Measurements from ENCODE around the gene TMEM163.

DNA sequence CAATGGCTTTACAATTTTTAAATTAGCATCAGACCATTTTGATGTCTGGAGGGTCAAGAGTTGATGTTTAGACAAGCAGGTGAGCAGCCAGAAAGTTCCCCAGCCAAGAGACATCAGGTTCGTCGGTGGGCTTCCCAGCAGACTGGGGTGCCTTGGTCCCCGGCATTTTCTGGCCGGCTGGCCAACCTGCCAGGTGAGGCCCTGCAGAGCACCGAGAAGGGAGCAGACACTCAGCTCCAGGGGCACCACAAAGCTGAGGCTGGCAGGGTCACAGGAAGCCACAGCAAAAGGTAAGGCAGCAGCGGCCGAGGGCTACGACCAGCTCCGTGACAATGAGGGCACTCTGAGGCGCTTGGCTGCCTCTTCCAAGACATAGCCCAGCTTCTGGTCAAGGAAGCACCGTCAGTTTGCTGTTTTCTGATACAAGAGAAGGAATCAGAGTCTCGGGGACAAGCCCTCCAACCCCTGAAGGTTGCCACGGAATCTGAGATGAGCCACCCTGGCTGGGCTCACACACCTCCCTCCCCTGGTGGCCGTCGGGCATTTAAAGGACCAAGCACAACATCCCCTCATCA is 235.9 kb downstream of the TMEM163 start:
- no peak for TF ChIP-seq EP300 (IDR thresholded peaks at IDR 0.05)
- TF ChIP-seq, protein P1, sequence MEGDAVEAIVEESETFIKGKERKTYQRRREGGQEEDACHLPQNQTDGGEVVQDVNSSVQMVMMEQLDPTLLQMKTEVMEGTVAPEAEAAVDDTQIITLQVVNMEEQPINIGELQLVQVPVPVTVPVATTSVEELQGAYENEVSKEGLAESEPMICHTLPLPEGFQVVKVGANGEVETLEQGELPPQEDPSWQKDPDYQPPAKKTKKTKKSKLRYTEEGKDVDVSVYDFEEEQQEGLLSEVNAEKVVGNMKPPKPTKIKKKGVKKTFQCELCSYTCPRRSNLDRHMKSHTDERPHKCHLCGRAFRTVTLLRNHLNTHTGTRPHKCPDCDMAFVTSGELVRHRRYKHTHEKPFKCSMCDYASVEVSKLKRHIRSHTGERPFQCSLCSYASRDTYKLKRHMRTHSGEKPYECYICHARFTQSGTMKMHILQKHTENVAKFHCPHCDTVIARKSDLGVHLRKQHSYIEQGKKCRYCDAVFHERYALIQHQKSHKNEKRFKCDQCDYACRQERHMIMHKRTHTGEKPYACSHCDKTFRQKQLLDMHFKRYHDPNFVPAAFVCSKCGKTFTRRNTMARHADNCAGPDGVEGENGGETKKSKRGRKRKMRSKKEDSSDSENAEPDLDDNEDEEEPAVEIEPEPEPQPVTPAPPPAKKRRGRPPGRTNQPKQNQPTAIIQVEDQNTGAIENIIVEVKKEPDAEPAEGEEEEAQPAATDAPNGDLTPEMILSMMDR (IDR thresholded peaks at IDR 0.05), result no peak
- no peak for TF ChIP-seq POLR2A (IDR thresholded peaks at IDR 0.05)
